Bone marrow (tissue), 2 donors: Measurements from ENCODE around the gene CCDC12.
A peak's percentile ranks its signal among the peaks of the same experiment; 100 is the strongest.
"Not testable (repeated sequence)": the region's sequence is repeated elsewhere in the genome, so short reads cannot be mapped to it uniquely, and the experiment has no call there.

Experiments used
- DNase-seq, 2 donors: peaks; one replicate each; lab custom pipeline; 2025; lab: John Stamatoyannopoulos, UW

CCDC12 gene

GRCh38 chr3:46923559-46924350 is 52.8 kb downstream of the CCDC12 start:
- DNase-seq, result peak in 1 of 2 donors; percentile 37

GRCh38 chr3:46922871-46923558 is 53.5 kb downstream of the CCDC12 start:
- DNase-seq, result no peak

GRCh38 chr3:46922426-46922825 is 54.1 kb downstream of the CCDC12 start:
- DNase-seq, result no peak

GRCh38 chr3:46921871-46922271 is 54.7 kb downstream of the CCDC12 start:
- no peak for DNase-seq

- no peak for DNase-seq
These were observed 55.5 kb downstream of the CCDC12 start for GRCh38 chr3:46921041-46921440.

- no peak for DNase-seq
These were observed 57.9 kb downstream of the CCDC12 start for GRCh38 chr3:46918634-46919033.

GRCh38 chr3:46918202-46918601 is 58.3 kb downstream of the CCDC12 start:
- no peak for DNase-seq

- no peak for DNase-seq
These were observed 59.3 kb downstream of the CCDC12 start for GRCh38 chr3:46917257-46917656.

GRCh38 chr3:46916799-46917198 is 59.7 kb downstream of the CCDC12 start:
- DNase-seq, result no peak

- no peak for DNase-seq
These were observed 60.3 kb downstream of the CCDC12 start for GRCh38 chr3:46916278-46916677.

- no peak for DNase-seq
These were observed 61.2 kb downstream of the CCDC12 start for GRCh38 chr3:46915297-46915822.

- no peak for DNase-seq
These were observed 61.7 kb downstream of the CCDC12 start for GRCh38 chr3:46914849-46915248.

GRCh38 chr3:46913644-46914043 is 62.9 kb downstream of the CCDC12 start:
- no peak for DNase-seq

GRCh38 chr3:46912986-46913385 is 63.6 kb downstream of the CCDC12 start:
- no peak for DNase-seq

- not testable (repeated sequence) for DNase-seq
These were observed 65.6 kb downstream of the CCDC12 start for GRCh38 chr3:46910914-46911313.

GRCh38 chr3:46910166-46910760 is 66.3 kb downstream of the CCDC12 start:
- DNase-seq, result no peak

- DNase-seq, result peak; percentile 30 to 67
These were observed 66.9 kb downstream of the CCDC12 start for GRCh38 chr3:46909535-46910161.

- no peak for DNase-seq
These were observed 67.5 kb downstream of the CCDC12 start for GRCh38 chr3:46908986-46909534.

- no peak for DNase-seq
These were observed 68.1 kb downstream of the CCDC12 start for GRCh38 chr3:46908294-46908985.

GRCh38 chr3:46907960-46908293 is 68.6 kb downstream of the CCDC12 start:
- DNase-seq, result no peak

- DNase-seq, result no peak
These were observed 69.3 kb downstream of the CCDC12 start for GRCh38 chr3:46907271-46907670.
